Epithelial cell of esophagus (primary cell): ENCODE measurements around the gene RAD51B.
A peak's percentile ranks its signal among the peaks of the same experiment; 100 is the strongest.

Experiments used
- DNase-seq: peaks from one replicate; pipeline ENCODE4 v3.0.0; 2010; ENCODE audit warnings: low read depth
- H3K4me3 ChIP-seq: 2 replicates; pipeline ENCODE4 v1.5.1; 2011; ENCODE audit warnings: mild to moderate bottlenecking, low read length, control low read depth
- CTCF ChIP-seq: IDR thresholded peaks from 2 replicates; pipeline ENCODE4 v1.5.1; 2011; ENCODE audit warnings: low read depth, mild to moderate bottlenecking, low read length, control low read depth, inconsistent platforms; ENCODE audit not compliant: insufficient read depth; ENCODE audit errors: missing control alignments

Gene RAD51B

GRCh38 chr14:68460541-68460940, 641.0 kb downstream of the RAD51B start:
- no peak for DNase-seq
- H3K4me3 ChIP-seq = no peak overlapping the region
- no peak for TF ChIP-seq CTCF

- TF ChIP-seq CTCF = no peak
- no peak for DNase-seq
- no peak overlapping the region for H3K4me3 ChIP-seq
These were observed 641.5 kb downstream of the RAD51B start for GRCh38 chr14:68461086-68461485.

DNA sequence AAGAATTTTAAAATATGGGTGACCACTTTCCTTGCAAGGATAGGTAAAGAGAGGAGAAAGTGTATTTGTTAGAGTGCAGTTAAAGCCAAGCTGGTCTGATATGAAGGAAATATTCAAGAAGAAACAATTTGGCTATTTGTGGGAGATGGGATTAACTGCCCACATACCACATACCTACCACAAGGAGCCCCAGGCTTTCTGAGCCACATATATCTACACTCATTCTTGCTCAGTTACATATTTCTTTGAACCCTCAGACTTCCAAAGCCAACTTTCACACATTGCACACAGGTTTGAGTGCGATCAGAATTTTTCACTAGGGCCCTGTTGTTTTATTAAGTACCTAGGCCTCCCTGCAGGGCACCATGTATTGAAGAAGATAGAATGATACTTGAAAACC, 643.1 kb downstream of the RAD51B start:
- no peak for DNase-seq
- TF ChIP-seq CTCF = no peak
- no peak overlapping the region for H3K4me3 ChIP-seq

GRCh38 chr14:68463299-68463698, 643.7 kb downstream of the RAD51B start:
- TF ChIP-seq CTCF = no peak
- no peak for DNase-seq
- H3K4me3 ChIP-seq = no peak overlapping the region

- no peak for TF ChIP-seq CTCF
- no peak overlapping the region for H3K4me3 ChIP-seq
- peak; percentile 34 for DNase-seq
These were observed 644.3 kb downstream of the RAD51B start for GRCh38 chr14:68463705-68464374.

- H3K4me3 ChIP-seq = no peak overlapping the region
- no peak for TF ChIP-seq CTCF
- peak; percentile 80 for DNase-seq
These were observed 645.1 kb downstream of the RAD51B start for GRCh38 chr14:68464711-68465110.

DNA sequence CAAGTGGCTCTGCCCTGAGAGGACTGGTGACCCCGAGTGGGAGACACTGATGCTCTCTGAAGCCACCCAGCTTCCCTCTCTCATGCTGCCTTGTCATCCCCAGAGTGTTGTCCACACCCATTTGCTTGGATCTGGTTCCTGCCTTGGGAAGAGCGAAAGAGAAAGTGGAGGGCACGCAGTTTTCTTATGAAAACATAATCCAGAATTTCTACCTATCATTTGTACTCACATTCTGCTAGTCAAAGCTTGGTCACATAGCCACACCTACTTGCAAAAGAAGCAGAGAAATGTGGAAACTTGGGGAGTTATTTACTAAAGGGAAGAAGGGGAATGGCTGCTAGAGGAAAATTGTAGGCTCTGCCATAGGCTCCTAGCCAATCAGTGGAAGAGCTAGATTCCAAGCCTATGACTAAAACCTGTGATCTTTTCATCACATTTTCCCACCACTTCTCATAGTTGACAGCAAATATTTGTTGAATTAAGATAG, 647.0 kb downstream of the RAD51B start:
- peak; percentile 95 for DNase-seq
- peak overlapping the region; percentile 17 for H3K4me3 ChIP-seq
- TF ChIP-seq CTCF = no peak
